CD4-positive, alpha-beta T cell treated with Interferon alpha-2 for 1 hour (primary cell): ENCODE results near the gene ABCA4.

Source experiments
- DNase-seq, 2 donors: peaks; one replicate each; pipeline ENCODE4 v3.0.0-alpha.2; 2020 to 2022

Gene ABCA4

DNA sequence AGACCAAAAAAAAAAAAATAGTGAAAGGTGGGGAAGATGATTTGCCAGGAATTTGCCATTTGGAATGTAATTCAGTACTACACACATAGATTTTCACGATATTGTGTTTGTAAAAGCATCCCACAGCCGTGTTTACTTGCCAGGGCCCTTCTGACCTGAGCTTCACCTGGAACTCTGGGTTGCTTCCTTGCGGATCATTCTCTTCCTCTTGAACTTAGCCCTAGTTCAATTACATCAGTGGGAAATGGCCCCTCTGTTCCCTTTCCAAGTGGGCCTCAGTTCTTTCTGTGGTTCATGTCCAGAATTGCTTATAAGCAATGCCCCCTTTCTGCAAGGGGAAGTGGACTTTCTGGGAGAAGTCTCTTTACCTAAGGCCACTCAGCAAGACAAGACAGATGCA is 41.0 kb downstream of the ABCA4 start:
- no peak for DNase-seq

DNA sequence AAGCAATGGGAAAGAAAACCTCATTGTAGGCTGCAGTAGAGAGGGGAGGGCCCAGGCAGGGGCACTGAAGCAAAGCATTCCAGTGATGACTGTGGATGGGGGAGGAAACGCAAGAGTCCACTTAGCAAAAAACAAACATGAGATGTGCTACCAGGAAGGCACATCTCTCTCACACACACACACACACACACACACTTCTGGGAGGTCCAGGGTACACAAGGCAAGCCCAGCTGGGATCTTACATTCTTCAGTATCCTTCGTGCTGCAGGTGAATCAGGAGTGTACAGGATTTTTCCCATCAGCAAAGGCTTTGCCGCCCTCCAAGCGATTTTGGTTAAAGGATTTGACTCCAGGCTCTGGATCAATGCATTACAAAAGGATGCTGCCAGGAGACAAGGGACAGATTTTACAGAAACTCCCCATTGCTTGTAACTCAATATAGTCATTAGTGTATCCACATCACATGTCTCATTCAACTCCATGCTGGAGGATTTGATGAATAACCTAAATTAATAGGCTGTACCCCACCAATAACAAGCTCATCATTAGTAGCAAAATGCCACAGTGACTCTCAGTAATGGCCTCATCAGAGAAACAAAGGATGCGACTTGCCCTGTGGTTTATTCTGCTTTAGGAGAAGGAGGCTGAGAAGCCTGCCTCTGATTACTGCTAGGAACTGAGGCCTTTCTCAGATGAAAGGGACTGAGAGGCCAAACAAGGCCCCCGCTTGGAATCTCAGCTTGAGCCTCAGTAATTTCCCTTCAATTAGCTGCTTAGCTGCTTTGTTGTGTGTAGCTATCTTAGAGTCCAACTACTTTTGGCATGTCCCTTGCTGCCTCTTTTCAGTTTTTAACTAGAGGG is 41.6 kb downstream of the ABCA4 start:
- DNase-seq, result no peak

DNA sequence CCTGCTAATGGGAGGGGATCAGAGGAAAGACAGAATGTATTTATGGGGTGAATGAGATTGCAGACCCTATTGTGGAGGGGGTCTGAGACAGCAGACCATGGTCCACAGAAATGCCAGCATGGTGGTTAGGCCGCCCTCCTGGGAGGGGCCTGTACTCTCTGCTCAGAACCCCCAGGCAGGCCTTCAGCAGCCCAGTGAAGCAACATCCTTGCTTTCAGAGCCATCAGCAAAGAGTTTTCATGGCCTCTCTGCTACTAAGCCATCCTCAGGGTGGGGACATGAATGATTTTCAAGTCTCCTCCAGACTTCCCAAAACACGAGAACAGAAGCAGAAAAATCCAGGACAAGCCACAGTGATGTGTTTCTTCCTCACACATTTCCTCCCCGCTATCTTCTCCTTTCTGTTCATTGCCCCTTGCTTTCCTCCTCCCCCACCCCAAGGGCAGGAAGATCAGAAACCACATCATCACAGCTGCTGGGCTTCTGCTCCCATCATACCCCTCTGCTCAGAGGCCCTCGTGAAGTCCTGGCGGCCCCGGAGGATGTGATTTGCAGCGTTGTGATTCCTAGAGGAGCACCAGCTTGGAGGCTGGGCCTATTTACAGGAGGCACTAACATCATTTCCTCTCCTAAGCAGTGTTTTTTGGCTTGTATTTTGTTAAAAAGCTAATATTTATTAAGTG is 48.0 kb downstream of the ABCA4 start:
- DNase-seq, result no peak

DNA sequence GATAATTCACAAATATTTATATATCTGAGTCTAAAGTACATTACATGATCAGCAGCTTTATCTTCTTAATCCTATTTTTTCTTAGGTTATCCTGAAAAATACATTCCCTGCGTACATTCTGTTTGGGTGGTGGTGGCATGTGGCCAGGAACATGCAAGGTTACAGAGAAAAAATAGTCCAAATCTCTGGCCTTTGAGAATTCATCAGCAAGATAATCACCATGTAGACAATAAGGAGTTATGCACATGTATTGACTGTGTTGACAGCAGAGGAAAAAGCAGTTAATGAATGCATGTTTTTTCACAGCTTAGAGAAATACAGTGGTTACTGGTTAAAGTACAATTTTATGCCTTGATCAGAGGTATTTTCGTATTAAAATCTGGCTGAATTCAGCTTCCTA is 49.0 kb downstream of the ABCA4 start:
- DNase-seq, result no peak

DNA sequence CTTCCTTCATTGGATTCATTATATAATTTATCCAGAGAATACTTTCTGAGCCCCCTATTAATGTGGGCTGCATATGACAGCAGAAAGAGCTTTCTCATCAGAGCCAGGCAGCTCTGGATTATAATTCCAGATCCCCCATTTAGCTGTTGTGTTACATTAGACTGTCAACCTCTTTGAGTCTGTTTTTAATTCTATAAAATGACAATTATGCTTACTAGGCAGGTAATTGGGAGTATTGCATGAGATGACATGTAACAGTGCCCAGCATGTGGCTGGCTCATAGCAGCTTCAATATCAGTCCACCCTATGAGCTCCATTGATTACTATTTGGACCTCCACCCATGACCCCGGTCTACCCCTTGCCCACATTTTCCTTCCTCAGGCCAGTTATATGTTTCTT is 49.6 kb downstream of the ABCA4 start:
- no peak for DNase-seq

DNA sequence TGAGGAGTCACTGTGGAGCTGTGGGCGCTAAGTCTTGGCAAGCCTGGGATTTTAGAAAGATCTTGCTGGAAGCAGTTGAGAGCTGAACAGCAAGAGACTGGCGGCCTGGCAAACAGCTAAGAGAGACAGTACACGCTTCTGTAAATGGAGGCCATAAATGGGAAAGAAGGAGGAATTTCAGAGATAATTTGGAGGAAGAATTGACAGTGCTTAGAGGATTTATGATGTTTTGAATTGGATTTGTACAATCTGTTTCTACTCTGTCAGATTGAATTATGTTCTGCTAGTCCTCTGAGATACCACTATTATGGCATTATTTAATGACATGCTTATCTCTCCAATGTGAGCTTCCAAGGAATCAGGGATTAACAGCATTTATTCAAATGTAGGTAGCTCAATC is 50.1 kb downstream of the ABCA4 start:
- no peak for DNase-seq

DNA sequence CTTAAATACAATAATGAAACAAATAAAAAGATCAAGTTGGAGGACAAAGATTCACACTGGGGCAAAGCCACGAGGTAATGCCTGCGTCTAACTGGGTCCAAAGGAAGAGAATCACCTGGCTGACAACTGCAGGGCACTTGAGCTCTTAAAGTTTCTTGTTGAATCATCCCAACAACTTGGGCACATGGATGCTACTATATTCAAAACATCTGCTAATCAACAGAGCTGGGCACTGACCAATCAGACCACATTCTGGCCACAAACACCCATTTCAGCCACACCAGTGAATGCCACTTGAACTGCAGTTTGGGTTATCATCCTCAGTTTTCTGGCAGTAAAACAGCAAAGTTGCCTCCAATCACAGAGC is 51.0 kb downstream of the ABCA4 start:
- no peak for DNase-seq

DNA sequence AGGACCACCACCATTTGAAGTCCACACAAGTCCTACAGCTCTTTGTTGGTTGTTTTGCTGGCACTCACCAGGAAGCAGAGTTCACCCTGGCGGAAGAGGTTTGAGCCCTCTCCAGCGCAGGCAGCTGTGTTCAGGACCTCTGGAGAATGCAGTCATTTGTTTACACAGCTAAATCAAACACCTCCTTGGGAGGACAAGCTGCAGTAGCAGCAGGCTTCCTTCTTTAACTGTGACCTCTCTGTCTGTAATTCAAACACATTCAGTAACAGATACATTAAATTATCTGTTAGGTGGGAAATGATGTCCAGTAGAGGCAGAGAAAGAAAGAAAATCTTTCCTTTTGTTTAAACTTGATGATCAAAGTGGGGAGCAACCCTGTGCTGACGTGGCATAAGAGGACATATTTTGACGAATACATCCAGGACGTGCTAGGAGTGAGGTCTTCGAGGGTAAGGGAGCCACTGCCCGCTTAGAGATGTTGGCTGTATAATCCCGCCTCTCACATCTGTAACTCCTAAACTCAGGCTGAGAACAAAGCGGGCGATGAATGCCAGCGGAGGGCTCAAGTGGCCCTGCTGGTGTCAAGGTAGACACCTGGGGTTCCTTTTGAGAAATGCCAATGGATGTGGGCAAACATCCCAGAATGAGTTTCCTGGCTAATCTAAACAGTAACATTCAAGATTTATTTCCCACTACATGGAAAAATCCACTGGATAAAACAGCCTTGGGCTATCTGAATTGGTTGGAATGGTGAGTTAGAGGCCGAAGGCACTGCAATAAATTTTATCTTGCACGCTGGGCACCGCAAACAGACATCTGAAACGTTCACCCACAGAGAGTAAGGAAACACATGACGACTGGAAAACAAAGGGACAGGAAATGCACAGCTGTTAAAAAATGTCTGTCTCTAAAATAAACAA is 51.7 kb downstream of the ABCA4 start:
- DNase-seq, result no peak

DNA sequence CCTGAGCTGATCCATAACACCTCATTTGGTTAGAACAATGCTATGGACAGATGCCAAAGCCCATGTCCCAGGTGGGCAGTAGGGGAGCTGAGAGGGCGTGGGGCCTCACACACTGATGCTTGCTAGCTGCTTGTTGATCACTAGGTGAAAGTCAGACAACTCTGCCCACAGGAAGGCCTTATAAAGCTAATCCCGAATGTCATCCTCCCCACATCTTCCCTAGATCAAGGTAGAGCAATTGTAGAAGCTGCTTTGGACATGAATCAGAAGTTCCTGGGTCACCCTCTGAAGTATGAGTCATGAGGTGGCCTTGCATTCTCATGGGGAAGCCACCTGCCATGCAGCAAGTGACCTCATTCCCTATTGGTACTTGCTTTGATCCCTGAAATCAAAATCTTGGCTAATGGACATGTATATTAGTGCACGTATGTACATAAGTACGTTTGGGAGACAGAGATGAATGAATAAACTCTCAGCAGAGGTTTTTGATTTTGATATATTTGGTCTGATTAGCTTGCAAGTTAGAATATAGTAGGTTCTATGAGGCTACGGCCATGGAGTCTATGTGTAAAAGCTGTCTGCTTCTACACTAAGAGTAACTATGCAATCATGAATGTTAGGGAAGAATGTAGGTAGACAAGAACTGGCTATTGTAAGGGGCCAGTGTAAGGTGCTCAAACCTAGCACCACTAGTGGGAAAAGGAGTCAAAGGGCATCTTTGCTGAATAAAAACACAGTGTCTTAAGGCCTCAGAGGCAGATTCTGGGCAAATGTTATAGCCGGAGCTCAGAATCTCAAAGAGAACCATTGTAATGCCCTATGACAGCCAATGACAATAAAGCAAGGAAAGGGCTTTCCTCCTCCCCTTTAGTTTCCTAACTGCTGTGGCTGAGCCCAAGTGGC is 52.6 kb downstream of the ABCA4 start:
- DNase-seq, result no peak

DNA sequence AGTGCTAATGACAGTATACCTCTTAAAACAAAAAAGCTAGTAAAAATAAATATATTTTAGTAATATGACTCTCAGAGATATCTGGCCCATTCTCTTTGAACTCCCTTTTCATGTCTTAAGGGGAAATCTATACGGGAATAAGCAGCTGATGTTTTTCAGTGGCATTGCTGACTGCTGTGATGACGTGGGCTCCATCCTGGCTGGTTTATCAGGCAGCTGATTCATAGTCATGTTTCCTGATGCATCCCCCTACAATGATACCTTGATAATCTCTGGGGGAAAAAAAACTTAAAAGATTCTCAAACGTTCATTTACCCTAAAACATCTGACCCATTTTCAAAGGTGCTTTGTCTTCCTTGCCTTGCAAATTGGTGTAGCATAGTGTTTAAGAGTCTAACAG is 53.8 kb downstream of the ABCA4 start:
- DNase-seq, result no peak

DNA sequence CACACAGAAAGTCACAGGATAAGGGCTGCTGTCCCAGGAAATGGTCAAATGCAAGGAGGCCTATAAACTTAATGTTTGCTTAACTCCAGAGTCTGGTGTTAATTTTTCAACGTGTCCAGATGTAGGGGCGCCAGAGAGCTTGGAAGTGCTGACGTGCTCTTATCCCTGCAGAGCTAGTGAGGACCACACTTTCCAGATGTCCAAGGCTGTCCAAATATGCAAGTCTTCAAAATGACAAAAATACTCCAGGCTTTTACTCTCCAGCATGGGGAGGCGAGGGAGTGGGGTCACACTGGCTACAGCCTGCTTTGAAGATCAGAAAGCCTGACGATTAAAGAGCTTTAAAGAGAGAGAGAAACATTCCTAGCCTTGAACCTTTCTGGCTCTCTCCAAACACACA is 57.6 kb downstream of the ABCA4 start:
- no peak for DNase-seq

DNA sequence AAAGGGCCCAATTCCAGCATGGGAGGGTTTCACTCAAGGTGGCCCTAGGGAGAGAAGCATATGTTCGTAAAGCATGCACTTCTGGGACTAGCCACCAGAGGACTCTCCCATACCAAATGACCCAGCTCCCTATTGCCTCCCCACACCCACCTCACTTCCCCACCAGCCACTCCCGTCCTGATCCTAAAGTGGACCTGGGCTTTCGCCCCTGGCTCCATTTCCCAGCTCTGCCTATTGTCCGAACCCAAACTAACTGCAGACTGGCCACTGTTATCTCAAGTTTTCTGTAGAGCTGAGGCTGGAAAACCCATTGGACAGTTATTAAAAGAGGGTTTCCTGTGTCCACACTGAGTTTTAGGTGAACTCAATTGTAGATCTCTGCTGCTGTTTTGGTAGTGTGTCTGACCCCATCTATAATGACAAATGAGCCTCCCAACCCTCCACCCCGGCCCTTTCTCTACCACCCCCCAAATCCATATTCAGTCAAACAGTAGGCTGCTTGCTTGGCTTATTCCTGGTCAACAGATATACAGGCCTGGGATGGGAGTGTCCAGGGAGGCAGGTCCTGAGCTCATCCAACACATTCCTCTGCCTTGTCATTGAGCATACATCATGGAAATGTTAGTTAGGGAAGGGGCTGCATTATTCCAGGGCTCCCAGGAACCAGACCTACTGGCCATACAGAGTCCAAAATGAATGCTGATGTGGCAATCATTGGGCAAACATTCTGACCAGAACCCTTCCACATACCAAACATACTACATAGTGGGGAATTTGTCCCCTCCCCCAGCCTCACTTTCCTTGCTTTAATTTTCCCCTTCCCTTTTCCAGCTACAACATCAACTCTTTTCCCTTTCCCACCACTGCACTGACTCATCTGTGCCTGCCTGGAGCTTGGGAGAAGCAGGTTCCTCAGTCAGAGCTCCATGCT is 59.2 kb downstream of the ABCA4 start:
- peak; percentile 11 to 20 for DNase-seq

DNA sequence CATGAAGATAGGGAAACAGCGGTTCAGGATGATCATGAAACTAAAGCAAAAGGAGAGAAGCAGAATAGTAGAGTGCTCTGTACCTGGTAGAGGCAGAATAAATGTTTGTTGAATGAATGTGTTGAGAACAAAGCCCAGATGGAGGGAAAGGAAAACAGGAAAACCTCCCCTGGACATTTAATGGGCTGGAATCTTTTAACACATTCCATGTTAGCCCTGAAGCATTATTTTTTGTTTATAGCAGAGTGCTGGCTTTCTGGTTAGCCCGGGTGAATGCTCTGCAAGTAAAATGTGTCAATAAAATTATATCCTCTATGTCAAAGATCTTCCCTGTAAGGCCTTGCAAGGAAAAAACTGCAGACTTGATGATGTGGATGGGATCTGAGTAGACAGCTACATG is 60.2 kb downstream of the ABCA4 start:
- no peak for DNase-seq

DNA sequence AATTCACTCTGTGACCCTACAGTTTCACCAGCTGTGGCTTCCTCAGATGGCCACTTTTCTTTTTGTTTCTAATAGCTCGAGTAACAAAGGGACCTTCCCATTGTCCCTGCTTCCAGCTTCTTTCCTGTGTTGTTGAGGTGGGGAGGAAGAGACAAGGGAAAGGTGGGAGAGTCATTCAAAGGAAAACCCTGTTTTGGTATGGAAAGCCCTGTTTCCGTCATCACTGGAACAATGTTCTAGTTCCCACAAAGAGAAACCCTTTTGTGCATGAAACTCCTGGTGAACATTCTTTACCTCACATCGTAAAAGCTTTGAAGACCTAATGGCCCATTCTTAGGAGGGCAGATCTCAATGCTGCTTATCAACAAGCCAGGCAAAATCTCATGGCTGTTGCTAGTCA is 62.2 kb downstream of the ABCA4 start:
- DNase-seq, result no peak

DNA sequence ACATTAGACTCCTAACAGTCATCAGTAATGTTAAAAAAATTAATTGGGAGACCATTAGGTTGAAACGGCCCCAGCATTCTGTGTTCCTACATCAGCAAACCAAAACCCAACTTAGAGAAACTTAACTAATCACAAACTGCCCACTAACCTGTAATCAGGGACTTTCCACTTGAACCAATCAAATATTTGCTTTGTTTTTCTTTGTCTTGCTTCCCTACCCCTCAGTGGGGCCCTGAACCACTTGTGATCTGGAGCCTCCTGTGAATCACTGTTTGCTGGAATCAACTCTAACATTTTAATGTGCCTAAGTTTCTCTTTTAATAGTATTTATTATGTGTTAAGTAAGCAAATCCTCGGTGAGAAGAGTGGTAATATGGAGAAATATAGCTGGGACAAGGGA is 64.0 kb downstream of the ABCA4 start:
- no peak for DNase-seq

DNA sequence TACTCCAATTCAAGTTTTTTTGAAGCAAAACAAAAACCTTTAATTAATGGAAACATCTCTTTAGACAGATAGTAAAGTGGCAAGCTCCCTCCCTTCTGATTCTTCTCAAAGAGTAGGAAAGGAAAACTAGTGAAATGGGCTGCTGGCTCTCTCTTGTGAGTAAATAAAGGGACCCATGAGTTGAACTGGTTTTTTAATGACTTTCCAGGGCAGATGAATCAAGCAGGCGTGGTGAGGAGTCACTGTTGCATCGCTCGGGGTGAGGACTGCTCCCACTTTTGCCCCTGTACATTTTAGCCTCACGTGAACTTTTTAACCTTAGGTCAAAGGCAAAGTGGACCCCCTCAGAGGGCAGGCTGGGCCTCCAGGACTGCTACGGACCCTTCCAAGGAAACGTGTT is 64.8 kb downstream of the ABCA4 start:
- no peak for DNase-seq

DNA sequence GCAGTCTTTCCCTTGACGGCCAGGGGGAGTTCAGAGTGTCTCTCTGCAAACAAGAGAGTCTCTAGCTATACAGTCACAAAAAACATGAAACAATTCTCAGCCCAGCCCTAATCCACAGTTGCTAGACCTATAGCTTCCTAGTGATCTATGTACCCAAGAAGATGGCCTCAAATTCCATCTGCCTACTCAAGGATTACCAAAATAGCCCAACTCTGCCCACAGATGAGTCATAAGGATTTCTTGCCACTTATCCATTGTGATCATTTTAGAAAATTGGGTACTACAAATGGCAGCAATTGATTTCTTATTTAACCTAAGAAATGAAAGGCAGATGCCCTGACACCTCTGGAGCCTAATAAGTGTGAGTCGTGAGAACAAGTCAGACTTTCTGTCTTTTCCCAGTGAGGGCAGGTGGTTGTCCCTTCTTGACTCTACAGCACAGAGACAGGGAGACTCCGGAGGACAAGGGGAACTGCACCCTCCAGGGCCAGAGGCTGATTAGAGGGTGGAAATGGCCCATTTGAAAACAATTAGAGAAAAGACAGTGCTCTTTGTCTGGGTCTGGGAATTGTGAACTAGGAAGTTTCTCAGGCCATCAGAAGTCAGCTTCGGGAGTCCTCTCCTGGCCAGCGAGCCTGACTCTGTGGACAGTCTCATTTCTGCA is 65.4 kb downstream of the ABCA4 start:
- DNase-seq, result no peak

DNA sequence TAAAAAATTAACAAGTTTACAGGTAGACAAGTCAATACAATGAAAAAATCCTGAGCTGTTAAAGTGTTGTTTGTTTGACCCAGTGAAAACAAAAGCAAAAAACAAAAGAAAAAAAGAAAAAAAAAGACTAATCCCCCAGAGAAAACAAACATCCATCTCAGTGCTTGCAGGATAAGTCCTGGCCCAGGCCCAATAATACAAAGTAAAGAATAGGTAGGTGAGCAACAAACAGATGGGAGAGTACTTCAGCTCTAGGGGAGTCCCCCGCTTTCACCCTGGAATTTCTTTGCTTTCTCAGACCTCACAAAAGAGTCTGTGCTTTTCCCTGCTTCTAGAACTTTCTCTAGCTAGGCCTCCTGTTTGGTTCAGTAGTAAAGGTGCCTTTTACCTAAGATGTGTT is 70.3 kb downstream of the ABCA4 start:
- DNase-seq, result no peak

DNA sequence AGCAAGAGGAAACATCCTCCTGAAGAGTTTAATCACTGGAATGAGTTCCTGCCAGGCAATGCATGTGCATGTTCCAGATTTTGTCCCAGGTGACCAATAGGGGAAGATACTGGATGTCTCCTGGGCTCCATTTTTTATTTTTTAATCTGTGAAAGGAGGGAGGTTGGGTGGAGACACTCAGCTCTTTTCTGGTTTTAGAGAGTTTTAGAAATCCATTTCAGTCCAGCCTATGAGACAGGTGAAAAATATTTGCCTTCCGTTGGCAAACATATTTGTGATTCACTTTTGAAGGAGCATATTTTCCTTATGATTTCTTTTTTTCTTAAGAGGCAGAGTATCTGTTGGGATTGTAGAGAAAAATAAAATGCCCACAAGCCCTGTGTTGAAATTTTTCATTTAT is 70.7 kb downstream of the ABCA4 start:
- no peak for DNase-seq

DNA sequence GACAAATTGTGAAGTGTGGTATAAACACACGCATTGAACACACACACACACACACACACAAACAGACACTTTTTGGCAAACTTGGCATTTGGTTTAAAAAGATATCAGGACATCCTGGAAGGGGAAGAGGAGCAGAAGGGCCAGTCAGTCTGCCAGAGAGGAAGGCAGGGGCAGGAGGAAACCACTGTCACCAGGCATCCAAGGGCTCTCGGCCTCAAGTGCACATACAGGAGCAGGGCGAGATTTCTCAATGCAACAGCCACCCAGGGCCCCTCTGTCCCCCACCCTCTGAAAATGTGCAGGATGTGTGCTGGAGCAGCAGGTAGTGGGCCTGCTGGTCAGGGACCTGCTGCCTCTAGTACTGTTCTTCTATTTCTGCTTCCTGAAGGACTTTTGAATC is 71.2 kb downstream of the ABCA4 start:
- no peak for DNase-seq
